Vagina (tissue), 2 donors: ENCODE measurements around the gene FAM219B.

Source experiments
- CTCF ChIP-seq, 3 experiments: fragments of 450-650 bp in 2 of 3; fragments of 200-600 bp in 1 of 3; sonication (generic) in 1 of 3; IDR thresholded peaks; one replicate each; pipeline ENCODE4 v1.5.1; 2017 to 2019; ENCODE audit warnings: antibody characterized with exemption in 3 of 3, mild to moderate bottlenecking in 2 of 3, moderate library complexity in 2 of 3
- POLR2A ChIP-seq, 2 donors: fragments of 450-650 bp; IDR thresholded peaks; one replicate each; pipeline ENCODE4 v1.6.1; 2017; ENCODE audit warnings: antibody characterized with exemption in 2 of 2, mild to moderate bottlenecking in 2 of 2, moderate library complexity in 2 of 2

- TF ChIP-seq CTCF (IDR thresholded peaks at IDR 0.05) (no peak), POLR2A (IDR thresholded peaks at IDR 0.05) (no peak)
Observed at GRCh38 chr15:74904190-74904805, 2.4 kb downstream of the FAM219B start.
